Measurements from ENCODE around the gene SLC9A4.

GRCh38 chr2:102544182-102544581 is 71.2 kb downstream of the SLC9A4 start:
- TF ChIP-seq EP300 (IDR thresholded peaks at IDR 0.05) = no peak
- TF ChIP-seq POLR2AphosphoS5 (IDR thresholded peaks at IDR 0.05) = no peak
